Measurements from ENCODE around the gene MAST4.
"Not testable (repeated sequence)": the region's sequence is repeated elsewhere in the genome, so short reads cannot be mapped to it uniquely, and the experiment has no call there.

Gene MAST4

GRCh38 chr5:67119010-67119409, 522.8 kb downstream of the MAST4 start:
- H3K4me2 ChIP-seq (ENCODE audit: low read length) = no peak overlapping the region
- H3K4me3 ChIP-seq (ENCODE audit: low read length) = no peak overlapping the region
- H3K4me1 ChIP-seq (ENCODE audit: control insufficient read depth, insufficient read depth, low read length) = no peaks in the 10 kb centered on the region
- H3K9ac ChIP-seq (ENCODE audit: low read depth, low read length) = no peak overlapping the region
- H3K27me3 ChIP-seq (ENCODE audit: control insufficient read depth, insufficient read depth, low read length) = no peaks in the 10 kb centered on the region
- no peaks in the 10 kb centered on the region for H3K9me3 ChIP-seq (replicated peaks; ENCODE audit: low read length)
- peaks cover 9% of the 10 kb centered on the region for H3K36me3 ChIP-seq (ENCODE audit: insufficient read depth, low read length)

GRCh38 chr5:67120032-67120431, 523.8 kb downstream of the MAST4 start:
- no peak overlapping the region for H3K9ac ChIP-seq (ENCODE audit: low read depth, low read length)
- H3K4me2 ChIP-seq (ENCODE audit: low read length) = no peak overlapping the region
- H3K4me3 ChIP-seq (ENCODE audit: low read length) = no peak overlapping the region
- peaks cover 6% of the 10 kb centered on the region for H3K36me3 ChIP-seq (ENCODE audit: insufficient read depth, low read length)
- H3K9me3 ChIP-seq (replicated peaks; ENCODE audit: low read length) = no peaks in the 10 kb centered on the region
- H3K4me1 ChIP-seq (ENCODE audit: control insufficient read depth, insufficient read depth, low read length) = no peaks in the 10 kb centered on the region
- no peaks in the 10 kb centered on the region for H3K27me3 ChIP-seq (ENCODE audit: control insufficient read depth, insufficient read depth, low read length)

- Histone ChIP-seq H3K9me3 (replicated peaks; ENCODE audit: low read length) (no peaks in the 10 kb centered on the region), H3K4me1 (ENCODE audit: control insufficient read depth, insufficient read depth, low read length) (no peaks in the 10 kb centered on the region), H3K9ac (ENCODE audit: low read depth, low read length) (no peak overlapping the region), H3K4me3 (ENCODE audit: low read length) (no peak overlapping the region), H3K4me2 (ENCODE audit: low read length) (no peak overlapping the region), H3K36me3 (ENCODE audit: insufficient read depth, low read length) (peaks cover 6% of the 10 kb centered on the region), H3K27me3 (ENCODE audit: control insufficient read depth, insufficient read depth, low read length) (no peaks in the 10 kb centered on the region)
Observed at GRCh38 chr5:67123819-67124218, 527.6 kb downstream of the MAST4 start.

- Histone ChIP-seq H3K9me3 (replicated peaks; ENCODE audit: low read length) (no peaks in the 10 kb centered on the region), H3K9ac (ENCODE audit: low read depth, low read length) (no peak overlapping the region), H3K27me3 (ENCODE audit: control insufficient read depth, insufficient read depth, low read length) (no peaks in the 10 kb centered on the region), H3K4me1 (ENCODE audit: control insufficient read depth, insufficient read depth, low read length) (no peaks in the 10 kb centered on the region), H3K4me3 (ENCODE audit: low read length) (no peak overlapping the region), H3K36me3 (ENCODE audit: insufficient read depth, low read length) (peaks cover 6% of the 10 kb centered on the region), H3K4me2 (ENCODE audit: low read length) (no peak overlapping the region)
Observed at GRCh38 chr5:67124556-67124955, 528.4 kb downstream of the MAST4 start.

GRCh38 chr5:67127347-67127895, 531.2 kb downstream of the MAST4 start:
- not testable (repeated sequence) for H3K4me3 ChIP-seq (ENCODE audit: low read length); H3K9me3 ChIP-seq (replicated peaks; ENCODE audit: low read length); H3K4me2 ChIP-seq (ENCODE audit: low read length); H3K36me3 ChIP-seq (ENCODE audit: insufficient read depth, low read length); H3K4me1 ChIP-seq (ENCODE audit: control insufficient read depth, insufficient read depth, low read length); H3K9ac ChIP-seq (ENCODE audit: low read depth, low read length); H3K27me3 ChIP-seq (ENCODE audit: control insufficient read depth, insufficient read depth, low read length)

- H3K4me1 ChIP-seq (ENCODE audit: control insufficient read depth, insufficient read depth, low read length) = no peaks in the 10 kb centered on the region
- no peak overlapping the region for H3K9ac ChIP-seq (ENCODE audit: low read depth, low read length)
- no peaks in the 10 kb centered on the region for H3K27me3 ChIP-seq (ENCODE audit: control insufficient read depth, insufficient read depth, low read length)
- no peak overlapping the region for H3K4me2 ChIP-seq (ENCODE audit: low read length)
- H3K9me3 ChIP-seq (replicated peaks; ENCODE audit: low read length) = no peaks in the 10 kb centered on the region
- H3K4me3 ChIP-seq (ENCODE audit: low read length) = no peak overlapping the region
- H3K36me3 ChIP-seq (ENCODE audit: insufficient read depth, low read length) = peaks cover 7% of the 10 kb centered on the region
Observed at GRCh38 chr5:67129768-67130167, 533.6 kb downstream of the MAST4 start.

- Histone ChIP-seq H3K27me3 (ENCODE audit: control insufficient read depth, insufficient read depth, low read length) (no peaks in the 10 kb centered on the region), H3K4me1 (ENCODE audit: control insufficient read depth, insufficient read depth, low read length) (no peaks in the 10 kb centered on the region), H3K9ac (ENCODE audit: low read depth, low read length) (no peak overlapping the region), H3K36me3 (ENCODE audit: insufficient read depth, low read length) (peaks cover 7% of the 10 kb centered on the region), H3K4me2 (ENCODE audit: low read length) (no peak overlapping the region), H3K4me3 (ENCODE audit: low read length) (no peak overlapping the region), H3K9me3 (replicated peaks; ENCODE audit: low read length) (no peaks in the 10 kb centered on the region)
Observed at GRCh38 chr5:67133217-67133616, 537.0 kb downstream of the MAST4 start.

- H3K4me1 ChIP-seq (ENCODE audit: control insufficient read depth, insufficient read depth, low read length) = no peaks in the 10 kb centered on the region
- H3K4me3 ChIP-seq (ENCODE audit: low read length) = no peak overlapping the region
- no peak overlapping the region for H3K4me2 ChIP-seq (ENCODE audit: low read length)
- peaks cover 7% of the 10 kb centered on the region for H3K36me3 ChIP-seq (ENCODE audit: insufficient read depth, low read length)
- H3K9me3 ChIP-seq (replicated peaks; ENCODE audit: low read length) = no peaks in the 10 kb centered on the region
- H3K9ac ChIP-seq (ENCODE audit: low read depth, low read length) = no peak overlapping the region
- H3K27me3 ChIP-seq (ENCODE audit: control insufficient read depth, insufficient read depth, low read length) = no peaks in the 10 kb centered on the region
Observed at GRCh38 chr5:67133776-67134175, 537.6 kb downstream of the MAST4 start.

GRCh38 chr5:67135381-67135984, 539.3 kb downstream of the MAST4 start:
- no peaks in the 10 kb centered on the region for H3K9me3 ChIP-seq (replicated peaks; ENCODE audit: low read length)
- H3K36me3 ChIP-seq (ENCODE audit: insufficient read depth, low read length) = peaks cover 3% of the 10 kb centered on the region
- no peak overlapping the region for H3K4me2 ChIP-seq (ENCODE audit: low read length)
- no peaks in the 10 kb centered on the region for H3K4me1 ChIP-seq (ENCODE audit: control insufficient read depth, insufficient read depth, low read length)
- H3K9ac ChIP-seq (ENCODE audit: low read depth, low read length) = no peak overlapping the region
- H3K4me3 ChIP-seq (ENCODE audit: low read length) = no peak overlapping the region
- no peaks in the 10 kb centered on the region for H3K27me3 ChIP-seq (ENCODE audit: control insufficient read depth, insufficient read depth, low read length)

- Histone ChIP-seq H3K27me3 (ENCODE audit: control insufficient read depth, insufficient read depth, low read length) (no peaks in the 10 kb centered on the region), H3K36me3 (ENCODE audit: insufficient read depth, low read length) (peaks cover 8% of the 10 kb centered on the region), H3K4me3 (ENCODE audit: low read length) (no peak overlapping the region), H3K4me1 (ENCODE audit: control insufficient read depth, insufficient read depth, low read length) (no peaks in the 10 kb centered on the region), H3K9me3 (replicated peaks; ENCODE audit: low read length) (no peaks in the 10 kb centered on the region), H3K4me2 (ENCODE audit: low read length) (no peak overlapping the region), H3K9ac (ENCODE audit: low read depth, low read length) (no peak overlapping the region)
Observed at GRCh38 chr5:67139030-67139429, 542.8 kb downstream of the MAST4 start.

GRCh38 chr5:67140413-67140812, 544.2 kb downstream of the MAST4 start:
- H3K4me3 ChIP-seq (ENCODE audit: low read length) = no peak overlapping the region
- H3K4me1 ChIP-seq (ENCODE audit: control insufficient read depth, insufficient read depth, low read length) = no peaks in the 10 kb centered on the region
- no peaks in the 10 kb centered on the region for H3K27me3 ChIP-seq (ENCODE audit: control insufficient read depth, insufficient read depth, low read length)
- H3K4me2 ChIP-seq (ENCODE audit: low read length) = no peak overlapping the region
- no peaks in the 10 kb centered on the region for H3K9me3 ChIP-seq (replicated peaks; ENCODE audit: low read length)
- H3K9ac ChIP-seq (ENCODE audit: low read depth, low read length) = no peak overlapping the region
- peaks cover 16% of the 10 kb centered on the region for H3K36me3 ChIP-seq (ENCODE audit: insufficient read depth, low read length)

GRCh38 chr5:67141644-67142043, 545.5 kb downstream of the MAST4 start:
- Histone ChIP-seq H3K9me3 (replicated peaks; ENCODE audit: low read length) (no peaks in the 10 kb centered on the region), H3K4me2 (ENCODE audit: low read length) (no peak overlapping the region), H3K36me3 (ENCODE audit: insufficient read depth, low read length) (peaks cover 18% of the 10 kb centered on the region), H3K27me3 (ENCODE audit: control insufficient read depth, insufficient read depth, low read length) (no peaks in the 10 kb centered on the region), H3K9ac (ENCODE audit: low read depth, low read length) (no peak overlapping the region), H3K4me1 (ENCODE audit: control insufficient read depth, insufficient read depth, low read length) (no peaks in the 10 kb centered on the region), H3K4me3 (ENCODE audit: low read length) (no peak overlapping the region)
